ENCODE data around the gene KCNJ6. TPM values are rescaled to one million over a fixed set of nuclear protein-coding genes. Genes with fewer than 3 reads are reported as not detected.

Gene KCNJ6
- total and polyA plus RNA-seq, 2 donors from 2014 or later, result 0.06 TPM; not detected in 1

DNA sequence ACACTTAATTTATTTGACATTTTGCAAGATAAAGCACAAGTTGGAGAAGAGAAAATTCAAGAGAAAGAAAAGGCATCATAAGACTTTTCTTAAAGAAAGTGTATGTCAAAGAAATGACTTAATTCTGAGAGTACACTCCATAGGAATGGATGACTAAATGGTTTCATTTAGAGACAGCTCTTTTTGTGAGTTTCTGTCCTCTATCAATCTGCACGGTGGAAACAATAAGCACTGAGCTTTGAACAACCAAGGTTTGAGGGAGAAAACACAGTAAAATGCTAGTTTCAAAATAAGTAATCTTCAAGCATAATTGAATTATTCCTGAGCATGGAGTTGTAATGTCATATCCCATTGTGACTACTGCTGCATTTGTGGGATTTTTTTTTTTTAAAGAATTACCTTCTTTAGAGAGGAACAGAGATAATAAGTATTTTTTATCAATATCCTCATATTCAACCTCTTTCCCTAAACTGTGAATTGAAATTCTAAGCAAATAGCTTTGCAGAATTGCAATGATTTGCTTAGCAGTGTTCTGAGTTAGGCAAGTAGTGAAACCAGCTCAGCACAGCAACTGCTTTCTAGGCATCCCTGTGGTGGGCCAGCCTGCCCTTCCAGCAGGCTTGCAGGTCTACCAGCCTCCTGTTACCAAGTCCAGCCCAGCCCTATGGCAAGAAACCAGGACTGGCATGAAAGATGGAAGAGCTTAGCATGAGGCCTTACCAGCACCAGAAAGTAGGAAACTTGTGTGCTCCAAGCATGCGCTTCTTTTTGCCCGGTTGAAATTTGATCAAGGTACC lies 38.2 kb downstream of the KCNJ6 start:
- intact Hi-C loops (cut with DNase I), result no loop called here
- TF ChIP-seq, protein P1, sequence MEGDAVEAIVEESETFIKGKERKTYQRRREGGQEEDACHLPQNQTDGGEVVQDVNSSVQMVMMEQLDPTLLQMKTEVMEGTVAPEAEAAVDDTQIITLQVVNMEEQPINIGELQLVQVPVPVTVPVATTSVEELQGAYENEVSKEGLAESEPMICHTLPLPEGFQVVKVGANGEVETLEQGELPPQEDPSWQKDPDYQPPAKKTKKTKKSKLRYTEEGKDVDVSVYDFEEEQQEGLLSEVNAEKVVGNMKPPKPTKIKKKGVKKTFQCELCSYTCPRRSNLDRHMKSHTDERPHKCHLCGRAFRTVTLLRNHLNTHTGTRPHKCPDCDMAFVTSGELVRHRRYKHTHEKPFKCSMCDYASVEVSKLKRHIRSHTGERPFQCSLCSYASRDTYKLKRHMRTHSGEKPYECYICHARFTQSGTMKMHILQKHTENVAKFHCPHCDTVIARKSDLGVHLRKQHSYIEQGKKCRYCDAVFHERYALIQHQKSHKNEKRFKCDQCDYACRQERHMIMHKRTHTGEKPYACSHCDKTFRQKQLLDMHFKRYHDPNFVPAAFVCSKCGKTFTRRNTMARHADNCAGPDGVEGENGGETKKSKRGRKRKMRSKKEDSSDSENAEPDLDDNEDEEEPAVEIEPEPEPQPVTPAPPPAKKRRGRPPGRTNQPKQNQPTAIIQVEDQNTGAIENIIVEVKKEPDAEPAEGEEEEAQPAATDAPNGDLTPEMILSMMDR (IDR thresholded peaks at IDR 0.05; ENCODE audit: borderline replicate concordance, extremely low read depth, insufficient read depth), result no peak
- FAIRE-seq, result no peak
- no peaks in the 10 kb centered on the region for H3K27me3 ChIP-seq (ENCODE audit: control insufficient read depth, insufficient read depth, low read length)
- H3K27ac ChIP-seq (ENCODE audit: low read depth in 2 of 2, low read length in 2 of 2), result no peak overlapping the region
- H3K4me1 ChIP-seq (ENCODE audit: control insufficient read depth in 2 of 3, insufficient read depth in 2 of 3, low read depth in 1 of 3, low read length in 3 of 3), result no peaks in the 10 kb centered on the region
- no peak for DNase-seq
- H3K36me3 ChIP-seq (ENCODE audit: control insufficient read depth in 2 of 3, insufficient read depth in 3 of 3, low read length in 3 of 3), result no peaks in the 10 kb centered on the region
- H3K4me3 ChIP-seq (ENCODE audit: low read length in 3 of 3), result no peak overlapping the region
- H3K9ac ChIP-seq (ENCODE audit: low read length in 3 of 3), result no peak overlapping the region
- H3K9me3 ChIP-seq (ENCODE audit: control insufficient read depth in 2 of 3, insufficient read depth in 1 of 3, low read length in 3 of 3), result no peaks in the 10 kb centered on the region

GRCh38 chr21:37877171-37877570 lies 39.1 kb downstream of the KCNJ6 start:
- FAIRE-seq (no peak), DNase-seq (no peak)
- H3K4me3 ChIP-seq (ENCODE audit: low read length in 3 of 3), result no peak overlapping the region
- intact Hi-C loops (cut with DNase I), result no loop called here
- no peaks in the 10 kb centered on the region for H3K9me3 ChIP-seq (ENCODE audit: control insufficient read depth in 2 of 3, insufficient read depth in 1 of 3, low read length in 3 of 3)
- no peak overlapping the region for H3K9ac ChIP-seq (ENCODE audit: low read length in 3 of 3)
- no peaks in the 10 kb centered on the region for H3K4me1 ChIP-seq (ENCODE audit: control insufficient read depth in 2 of 3, insufficient read depth in 2 of 3, low read depth in 1 of 3, low read length in 3 of 3)
- TF ChIP-seq, protein P1 (IDR thresholded peaks at IDR 0.05; ENCODE audit: borderline replicate concordance, extremely low read depth, insufficient read depth), result no peak
- H3K36me3 ChIP-seq (ENCODE audit: control insufficient read depth in 2 of 3, insufficient read depth in 3 of 3, low read length in 3 of 3), result no peaks in the 10 kb centered on the region
- no peak overlapping the region for H3K27ac ChIP-seq (ENCODE audit: low read depth in 2 of 2, low read length in 2 of 2)
- no peaks in the 10 kb centered on the region for H3K27me3 ChIP-seq (ENCODE audit: control insufficient read depth, insufficient read depth, low read length)

DNA sequence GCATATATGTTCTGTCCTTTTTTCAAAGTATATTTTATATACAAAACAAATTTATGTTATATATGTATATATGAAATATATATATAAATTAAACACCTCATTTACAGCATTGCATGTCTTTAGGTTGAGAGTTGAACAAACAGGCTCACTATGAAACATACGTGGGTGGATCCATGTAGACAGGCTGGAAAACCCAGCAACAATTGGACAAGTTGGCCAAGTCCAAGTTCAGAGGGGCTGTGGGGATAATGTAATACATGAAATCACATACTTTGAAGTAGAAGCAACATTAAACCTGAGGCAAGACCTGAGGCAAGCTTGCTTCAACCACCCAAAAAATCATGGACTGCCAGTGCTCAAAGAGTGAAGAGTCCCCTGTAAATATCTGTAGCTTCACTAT lies 39.7 kb downstream of the KCNJ6 start:
- intact Hi-C loops (cut with DNase I), result no loop called here
- no peak for FAIRE-seq
- H3K4me3 ChIP-seq (ENCODE audit: low read length in 3 of 3), result no peak overlapping the region
- no peaks in the 10 kb centered on the region for H3K36me3 ChIP-seq (ENCODE audit: control insufficient read depth in 2 of 3, insufficient read depth in 3 of 3, low read length in 3 of 3)
- H3K27me3 ChIP-seq (ENCODE audit: control insufficient read depth, insufficient read depth, low read length), result no peaks in the 10 kb centered on the region
- H3K9ac ChIP-seq (ENCODE audit: low read length in 3 of 3), result no peak overlapping the region
- no peak overlapping the region for H3K27ac ChIP-seq (ENCODE audit: low read depth in 2 of 2, low read length in 2 of 2)
- H3K9me3 ChIP-seq (ENCODE audit: control insufficient read depth in 2 of 3, insufficient read depth in 1 of 3, low read length in 3 of 3), result no peaks in the 10 kb centered on the region
- TF ChIP-seq, protein P1 (IDR thresholded peaks at IDR 0.05; ENCODE audit: borderline replicate concordance, extremely low read depth, insufficient read depth), result no peak
- no peak for DNase-seq
- no peaks in the 10 kb centered on the region for H3K4me1 ChIP-seq (ENCODE audit: control insufficient read depth in 2 of 3, insufficient read depth in 2 of 3, low read depth in 1 of 3, low read length in 3 of 3)

Measured in kidney (tissue), 14 donors.